GM20000 (cell line): Measurements from ENCODE around the gene ZKSCAN1.

Source experiments
- DNase-seq: peaks from one replicate; pipeline ENCODE4 v3.0.0; 2012; ENCODE audit warnings: low spot score
- CTCF ChIP-seq: IDR thresholded peaks from 2 replicates; pipeline ENCODE4 v1.5.1; 2012; ENCODE audit warnings: mild to moderate bottlenecking, control low read depth; ENCODE audit errors: extremely low read depth, missing control alignments

ZKSCAN1 gene

GRCh38 chr7:100033526-100033925 lies 18.1 kb downstream of the ZKSCAN1 start:
- DNase-seq = no peak
- TF ChIP-seq CTCF = no peak

- DNase-seq = no peak
- no peak for TF ChIP-seq CTCF
Measured at GRCh38 chr7:100034871-100035510, 19.6 kb downstream of the ZKSCAN1 start.

GRCh38 chr7:100035876-100036275 lies 20.5 kb downstream of the ZKSCAN1 start:
- no peak for TF ChIP-seq CTCF
- no peak for DNase-seq

GRCh38 chr7:100038326-100038725 lies 22.9 kb downstream of the ZKSCAN1 start:
- TF ChIP-seq CTCF = no peak
- DNase-seq = no peak

GRCh38 chr7:100040575-100040974 lies 25.2 kb downstream of the ZKSCAN1 start:
- DNase-seq = no peak
- TF ChIP-seq CTCF = no peak

- peak; percentile 30 for DNase-seq
Measured at GRCh38 chr7:100044718-100045117, 29.3 kb downstream of the ZKSCAN1 start.

GRCh38 chr7:100048680-100049079 lies 33.3 kb downstream of the ZKSCAN1 start:
- no peak for DNase-seq
- no peak for TF ChIP-seq CTCF

More at GRCh38 chr7:100044718-100045117, 29.3 kb downstream of the ZKSCAN1 start:
- peak; percentile 20 for TF ChIP-seq CTCF
